22Rv1 (cell line): ENCODE measurements around the gene SPOCK1.

Source experiments
- ZFX ChIP-seq: fragments of 450-650 bp; IDR thresholded peaks from 2 replicates; pipeline ENCODE4 v1.6.1; 2017; ENCODE audit warnings: antibody characterized with exemption, borderline replicate concordance
- TF ChIP-seq, protein P1 (sequence below): fragments of 450-650 bp; IDR thresholded peaks from 2 replicates; pipeline ENCODE4 v1.5.1; 2017; ENCODE audit warnings: mild to moderate bottlenecking

DNA sequence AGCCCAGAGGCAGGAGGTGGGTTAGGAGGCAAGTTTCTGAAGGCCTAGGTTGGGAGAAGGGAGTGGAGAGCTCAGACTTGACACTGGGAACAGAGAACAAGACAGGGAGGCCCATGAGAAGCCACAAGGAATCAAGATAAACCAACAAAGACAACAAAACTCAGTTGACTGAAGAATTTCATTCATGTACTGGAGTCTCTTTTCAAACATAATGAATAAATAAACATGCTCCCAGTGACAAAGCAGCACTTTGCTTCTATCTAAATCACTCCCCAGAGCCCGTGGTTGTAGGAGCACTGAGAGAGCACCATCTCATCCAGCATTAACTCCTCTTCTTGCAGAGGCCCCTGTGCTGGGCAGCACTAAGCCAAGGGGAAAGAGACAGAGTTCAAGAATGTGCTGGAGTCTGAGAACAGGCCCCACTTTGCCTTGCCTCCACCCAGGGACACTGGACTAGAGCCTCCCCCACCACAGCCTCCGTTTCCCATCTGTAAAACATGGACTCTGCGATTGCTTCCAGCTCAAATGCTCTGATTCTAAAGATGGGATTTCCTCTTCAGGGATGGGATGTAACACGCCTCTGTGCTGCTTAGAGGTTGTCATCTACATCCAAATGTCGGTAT lies 282.0 kb downstream of the SPOCK1 start:
- TF ChIP-seq, protein P1, sequence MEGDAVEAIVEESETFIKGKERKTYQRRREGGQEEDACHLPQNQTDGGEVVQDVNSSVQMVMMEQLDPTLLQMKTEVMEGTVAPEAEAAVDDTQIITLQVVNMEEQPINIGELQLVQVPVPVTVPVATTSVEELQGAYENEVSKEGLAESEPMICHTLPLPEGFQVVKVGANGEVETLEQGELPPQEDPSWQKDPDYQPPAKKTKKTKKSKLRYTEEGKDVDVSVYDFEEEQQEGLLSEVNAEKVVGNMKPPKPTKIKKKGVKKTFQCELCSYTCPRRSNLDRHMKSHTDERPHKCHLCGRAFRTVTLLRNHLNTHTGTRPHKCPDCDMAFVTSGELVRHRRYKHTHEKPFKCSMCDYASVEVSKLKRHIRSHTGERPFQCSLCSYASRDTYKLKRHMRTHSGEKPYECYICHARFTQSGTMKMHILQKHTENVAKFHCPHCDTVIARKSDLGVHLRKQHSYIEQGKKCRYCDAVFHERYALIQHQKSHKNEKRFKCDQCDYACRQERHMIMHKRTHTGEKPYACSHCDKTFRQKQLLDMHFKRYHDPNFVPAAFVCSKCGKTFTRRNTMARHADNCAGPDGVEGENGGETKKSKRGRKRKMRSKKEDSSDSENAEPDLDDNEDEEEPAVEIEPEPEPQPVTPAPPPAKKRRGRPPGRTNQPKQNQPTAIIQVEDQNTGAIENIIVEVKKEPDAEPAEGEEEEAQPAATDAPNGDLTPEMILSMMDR: no peak
- TF ChIP-seq ZFX: no peak
